Spinal cord (tissue), 10 donors: Measurements from ENCODE around the gene NLGN1. TPM values are rescaled to one million over a fixed set of nuclear protein-coding genes. Genes with fewer than 3 reads are reported as not detected.

Source experiments
- DNase-seq, 6 donors: peaks; one replicate each; pipeline versions ENCODE4 v3.0.0 to v3.0.0-alpha.2; 2013 to 2015; ENCODE audit warnings: low spot score in 6 of 6, low read depth in 4 of 6
- H3K27ac ChIP-seq: one replicate; pipeline ENCODE4 v1.5.1; 2013; ENCODE audit warnings: low read depth, low read length, control low read depth
- H3K27me3 ChIP-seq: one replicate; pipeline ENCODE4 v1.6.1; 2013; ENCODE audit warnings: low read length; ENCODE audit not compliant: control insufficient read depth, insufficient read depth
- H3K36me3 ChIP-seq: one replicate; pipeline ENCODE4 v1.6.1; 2013; ENCODE audit warnings: low read length; ENCODE audit not compliant: control insufficient read depth, insufficient read depth
- H3K4me1 ChIP-seq: one replicate; pipeline ENCODE4 v1.6.1; 2013; ENCODE audit warnings: low read length; ENCODE audit not compliant: control insufficient read depth, insufficient read depth
- H3K4me3 ChIP-seq: one replicate; pipeline ENCODE4 v1.5.1; 2013; ENCODE audit warnings: low read depth, low read length, control low read depth
- H3K9me3 ChIP-seq: one replicate; pipeline ENCODE4 v1.6.1; 2013; ENCODE audit warnings: low read length; ENCODE audit not compliant: control insufficient read depth, insufficient read depth
- WGBS: methylation state at CpG from one replicate; pipeline ENCODE4 v1.1.5; 2013; ENCODE audit warnings: missing lambda C conversion rate; ENCODE audit not compliant: insufficient coverage; 5-methylcytosine and 5-hydroxymethylcytosine counted together
- polyA plus RNA-seq, 2 donors: library from polyadenylated mRNA; unstranded; fragments of 120-200 nt; gene quantifications; one replicate each; pipeline ENCODE4 v1.2.1, GENCODE V29; 2013; ENCODE audit not compliant: insufficient read length in 2 of 2
- total RNA-seq, 2 donors: library from RNA; depleted of rRNA in 1 of 2; stranded (reverse); fragments of 120-200 nt in 1 of 2; fragments of >200 nt in 1 of 2; gene quantifications; one replicate each; pipeline versions ENCODE4 v1.2.3 to v1.2.4, GENCODE V29; 2013 to 2014
- donor health status: healthy.

NLGN1 gene
- total and polyA plus RNA-seq, 4 donors = 18.9 to 81.2 (median 40.0) TPM

DNA sequence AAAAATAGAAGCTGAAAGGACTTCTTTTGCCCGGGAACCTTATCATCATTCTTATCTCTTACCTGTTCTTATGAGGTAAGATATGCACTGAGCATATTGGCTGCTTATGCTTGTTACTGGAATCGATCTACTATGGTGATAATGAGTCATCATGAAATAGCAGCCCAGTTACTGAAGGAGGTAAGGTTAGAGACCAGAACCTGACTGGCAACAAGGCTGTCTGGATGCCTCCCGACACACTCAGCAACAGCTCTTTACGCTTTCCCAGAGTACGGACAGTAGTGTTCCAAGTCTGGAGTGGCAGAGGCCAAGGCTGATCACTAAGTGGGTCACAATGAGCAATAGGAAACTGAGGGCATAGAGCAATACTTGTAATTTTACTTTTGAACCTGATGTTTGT, 314.1 kb downstream of the NLGN1 start:
- whole genome bisulfite sequencing = 66% methylated on average over 3 of the region's 5 CpGs
- no peaks in the 10 kb centered on the region for H3K9me3 ChIP-seq

DNA sequence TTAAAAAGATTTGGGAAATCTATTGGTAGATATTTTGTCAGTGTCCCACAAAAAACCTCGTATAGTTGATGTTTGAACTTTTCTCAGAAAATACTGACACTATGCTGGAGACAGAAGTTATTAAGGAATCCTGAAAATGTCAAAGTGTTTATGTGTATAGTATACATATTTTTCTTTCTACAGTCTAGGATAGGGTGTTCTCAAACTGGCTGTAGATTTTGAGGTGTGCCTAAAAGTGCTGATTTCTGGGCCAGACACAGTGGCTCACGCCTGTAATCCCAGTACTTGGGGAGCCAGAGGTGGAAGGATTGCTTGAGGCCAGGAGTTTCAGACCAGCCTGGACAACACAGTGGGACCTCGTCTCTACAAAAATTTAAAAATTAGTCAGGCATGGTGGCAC, 322.0 kb downstream of the NLGN1 start:
- Histone ChIP-seq H3K27me3 (no peaks in the 10 kb centered on the region), H3K36me3 (no peaks in the 10 kb centered on the region), H3K4me1 (no peaks in the 10 kb centered on the region), H3K4me3 (no peak overlapping the region), H3K27ac (no peak overlapping the region), H3K9me3 (no peaks in the 10 kb centered on the region)
- no peak for DNase-seq
- WGBS = 93% methylated on average over 3 of the region's 3 CpGs

More for the DNA sequence above, 314.1 kb downstream of the NLGN1 start:
- no peaks in the 10 kb centered on the region for H3K27me3 ChIP-seq
- H3K36me3 ChIP-seq = no peaks in the 10 kb centered on the region
- no peak overlapping the region for H3K27ac ChIP-seq
- H3K4me3 ChIP-seq = no peak overlapping the region
- no peaks in the 10 kb centered on the region for H3K4me1 ChIP-seq
- DNase-seq = no peak

DNA sequence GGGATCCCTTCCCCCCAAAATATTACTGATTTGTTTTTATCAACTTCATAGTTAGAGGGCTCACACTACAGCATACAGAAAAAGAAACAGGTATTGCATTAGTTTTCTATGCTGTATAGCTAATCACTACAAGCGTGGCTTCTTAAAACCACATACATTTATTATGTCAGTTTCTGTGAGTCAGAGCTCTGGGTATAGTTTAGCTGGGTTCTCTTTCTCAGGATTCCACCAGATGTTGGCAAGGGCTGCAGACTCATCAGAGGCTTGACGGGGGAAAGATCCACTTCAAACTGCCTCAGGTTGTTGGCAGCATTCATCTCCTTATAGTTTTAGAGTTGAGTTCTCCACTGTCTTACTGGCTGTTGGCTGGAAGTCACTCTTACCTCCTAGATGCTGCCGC, 328.0 kb downstream of the NLGN1 start:
- WGBS = no CpG with 5 or more reads among the region's 3 CpGs
- no peaks in the 10 kb centered on the region for H3K27me3 ChIP-seq
- H3K9me3 ChIP-seq = no peaks in the 10 kb centered on the region
- H3K36me3 ChIP-seq = no peaks in the 10 kb centered on the region
- no peak overlapping the region for H3K4me3 ChIP-seq
- no peaks in the 10 kb centered on the region for H3K4me1 ChIP-seq
- H3K27ac ChIP-seq = no peak overlapping the region
- DNase-seq = no peak

DNA sequence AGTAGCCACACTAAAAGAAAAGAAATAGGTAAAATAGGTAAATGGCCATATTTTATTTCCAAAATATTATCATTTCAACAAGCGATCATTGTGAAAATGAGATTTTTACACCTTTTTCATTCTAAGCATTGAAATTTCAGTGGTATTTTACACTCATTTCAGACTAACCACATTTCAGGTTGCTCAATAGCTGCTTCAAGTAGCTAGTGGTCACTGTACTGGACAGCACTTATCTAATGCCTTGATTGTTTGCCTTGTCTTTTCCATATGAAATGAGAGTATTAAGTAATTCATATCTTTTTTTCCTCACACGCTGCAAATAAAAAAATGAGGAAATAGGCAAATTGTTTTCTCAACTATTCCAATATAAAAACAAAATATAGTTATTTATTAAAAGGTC, 332.8 kb downstream of the NLGN1 start:
- DNase-seq = no peak
- no peaks in the 10 kb centered on the region for H3K9me3 ChIP-seq
- no peaks in the 10 kb centered on the region for H3K36me3 ChIP-seq
- no peak overlapping the region for H3K27ac ChIP-seq
- H3K4me3 ChIP-seq = no peak overlapping the region
- WGBS = no CpG with 5 or more reads among the region's 2 CpGs
- H3K4me1 ChIP-seq = no peaks in the 10 kb centered on the region
- H3K27me3 ChIP-seq = no peaks in the 10 kb centered on the region

DNA sequence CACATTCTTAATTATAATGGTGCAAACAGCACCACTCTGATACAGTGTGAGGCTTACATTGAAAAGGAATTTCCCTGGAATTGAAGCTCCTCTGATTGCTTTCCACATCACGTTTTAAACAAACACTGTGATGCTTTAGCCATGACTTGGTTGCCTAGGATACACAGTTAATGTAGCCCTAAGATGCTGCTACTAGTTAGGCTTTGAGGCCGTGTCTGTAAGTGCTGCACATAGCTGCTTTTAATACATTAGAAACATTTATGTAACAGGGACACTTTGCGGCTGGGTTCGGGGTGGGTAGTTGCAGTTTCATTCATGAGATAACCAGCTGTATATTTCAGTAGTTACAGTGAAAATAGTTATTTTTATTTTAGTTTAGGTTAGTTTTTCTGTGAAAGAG, 334.7 kb downstream of the NLGN1 start:
- Histone ChIP-seq H3K27me3 (no peaks in the 10 kb centered on the region), H3K4me3 (no peak overlapping the region)
- DNase-seq = peak; percentile 40 to 94 (median 66)

DNA sequence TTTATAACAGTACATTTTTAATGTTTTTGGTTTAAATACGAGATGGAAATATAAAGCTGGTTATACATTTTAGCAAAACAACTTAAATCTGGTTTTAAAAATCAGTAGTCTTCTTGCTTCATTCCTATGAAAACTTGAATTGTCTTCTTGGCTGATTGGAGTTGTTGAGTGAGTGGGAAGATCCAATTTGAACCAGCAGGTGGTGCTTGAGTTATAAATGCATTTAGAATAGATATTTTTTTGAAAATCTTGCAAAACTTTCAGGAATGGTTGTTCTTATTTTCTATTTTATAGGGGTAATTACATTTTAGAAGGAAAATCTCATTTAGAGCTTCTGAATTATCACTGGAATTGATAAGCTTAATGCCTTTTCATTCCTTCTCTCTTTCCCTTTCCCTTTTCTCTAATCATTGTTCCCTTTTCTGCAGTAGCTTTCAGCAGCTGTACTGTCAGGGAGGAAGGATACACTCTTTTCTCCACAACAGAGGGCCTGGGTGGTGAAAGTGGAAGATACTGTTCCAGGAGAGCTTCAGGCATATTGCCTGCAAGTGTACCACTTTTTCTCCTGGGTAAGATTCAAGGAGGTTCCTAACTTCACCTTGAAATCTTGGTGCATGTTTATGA, 335.6 kb downstream of the NLGN1 start:
- H3K27ac ChIP-seq = no peak overlapping the region
- H3K4me3 ChIP-seq = no peak overlapping the region
- DNase-seq = peak in 5 of 6 donors; percentile 23 to 83 (median 39)
- WGBS = no CpG with 5 or more reads among the region's 1 CpG
- H3K27me3 ChIP-seq = no peaks in the 10 kb centered on the region
- H3K9me3 ChIP-seq = no peaks in the 10 kb centered on the region
- no peaks in the 10 kb centered on the region for H3K36me3 ChIP-seq
- no peaks in the 10 kb centered on the region for H3K4me1 ChIP-seq

More for the DNA sequence above, 334.7 kb downstream of the NLGN1 start:
- WGBS = 10% methylated on average over 2 of the region's 4 CpGs
- peak overlapping the region; percentile 54 for H3K27ac ChIP-seq
- H3K36me3 ChIP-seq = no peaks in the 10 kb centered on the region
- H3K9me3 ChIP-seq = no peaks in the 10 kb centered on the region
- no peaks in the 10 kb centered on the region for H3K4me1 ChIP-seq

DNA sequence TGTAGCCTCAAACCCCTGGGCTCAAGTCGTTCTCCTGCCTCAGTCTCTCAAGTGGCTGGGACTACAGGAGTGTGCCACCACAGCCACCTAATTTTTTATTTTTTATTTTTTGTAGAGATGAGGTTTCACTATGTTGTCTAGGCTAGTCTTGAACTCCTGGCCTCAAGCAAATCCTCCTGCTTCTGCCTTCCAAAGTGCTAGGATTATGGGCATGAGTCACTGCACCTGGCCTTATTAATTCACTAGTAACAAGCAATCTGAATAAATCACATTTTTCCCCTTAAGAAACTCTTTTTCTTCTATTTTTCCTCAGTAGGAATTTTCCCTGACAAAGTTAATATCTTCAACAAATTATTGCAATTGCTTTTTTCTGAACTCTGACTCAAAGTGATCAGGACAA, 336.9 kb downstream of the NLGN1 start:
- no peak overlapping the region for H3K4me3 ChIP-seq
- H3K27me3 ChIP-seq = no peaks in the 10 kb centered on the region
- H3K4me1 ChIP-seq = no peaks in the 10 kb centered on the region
- no peaks in the 10 kb centered on the region for H3K36me3 ChIP-seq
- H3K9me3 ChIP-seq = no peaks in the 10 kb centered on the region
- WGBS = no CpG with 5 or more reads among the region's 1 CpG
- no peak for DNase-seq
- no peak overlapping the region for H3K27ac ChIP-seq

DNA sequence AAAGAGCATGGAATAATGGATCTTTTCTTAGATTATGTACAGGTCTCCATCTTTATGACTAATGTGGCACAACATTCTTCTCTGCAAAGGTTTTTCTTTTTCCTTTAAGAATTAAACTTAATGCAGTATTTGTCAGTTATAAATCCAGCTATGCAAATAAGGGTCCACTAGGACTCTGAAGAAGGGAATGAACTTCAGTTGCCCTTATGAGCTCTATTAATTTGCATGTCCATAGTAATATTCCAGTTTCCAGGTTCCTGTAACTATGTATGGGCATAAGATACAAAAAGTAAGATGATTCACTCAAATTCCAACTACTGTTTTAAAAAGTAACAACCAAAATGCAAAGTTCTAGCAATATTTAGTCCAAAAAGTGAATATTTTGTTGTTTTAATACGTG, 337.4 kb downstream of the NLGN1 start:
- no peak overlapping the region for H3K27ac ChIP-seq
- no peaks in the 10 kb centered on the region for H3K4me1 ChIP-seq
- no peaks in the 10 kb centered on the region for H3K9me3 ChIP-seq
- no peaks in the 10 kb centered on the region for H3K27me3 ChIP-seq
- DNase-seq = no peak
- H3K4me3 ChIP-seq = no peak overlapping the region
- no peaks in the 10 kb centered on the region for H3K36me3 ChIP-seq
- no CpG with 5 or more reads among the region's 1 CpG for WGBS

DNA sequence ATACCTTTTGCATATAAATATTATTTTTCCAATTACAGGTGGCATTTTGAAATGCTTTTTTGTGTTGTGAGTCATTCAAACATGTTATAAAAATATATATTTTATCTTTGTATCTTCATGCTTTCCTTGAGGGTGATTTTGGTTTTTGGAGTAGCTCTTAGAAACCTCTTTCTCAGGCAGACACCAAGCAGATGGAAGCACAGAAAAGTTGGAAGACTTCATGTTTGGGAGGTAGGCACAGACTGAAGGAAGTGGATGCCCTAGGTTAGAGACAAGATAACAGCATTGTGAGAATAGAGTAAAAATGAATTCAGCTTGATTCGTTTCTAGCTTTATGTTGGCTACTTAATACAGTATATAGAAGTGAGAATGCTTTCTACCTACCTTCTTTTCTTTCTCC, 338.3 kb downstream of the NLGN1 start:
- H3K36me3 ChIP-seq = no peaks in the 10 kb centered on the region
- H3K4me1 ChIP-seq = no peaks in the 10 kb centered on the region
- H3K4me3 ChIP-seq = no peak overlapping the region
- H3K27ac ChIP-seq = no peak overlapping the region
- no CpG with 5 or more reads among the region's 1 CpG for WGBS
- peak in 1 of 6 donors; percentile 50 for DNase-seq
- H3K27me3 ChIP-seq = no peaks in the 10 kb centered on the region
- no peaks in the 10 kb centered on the region for H3K9me3 ChIP-seq

DNA sequence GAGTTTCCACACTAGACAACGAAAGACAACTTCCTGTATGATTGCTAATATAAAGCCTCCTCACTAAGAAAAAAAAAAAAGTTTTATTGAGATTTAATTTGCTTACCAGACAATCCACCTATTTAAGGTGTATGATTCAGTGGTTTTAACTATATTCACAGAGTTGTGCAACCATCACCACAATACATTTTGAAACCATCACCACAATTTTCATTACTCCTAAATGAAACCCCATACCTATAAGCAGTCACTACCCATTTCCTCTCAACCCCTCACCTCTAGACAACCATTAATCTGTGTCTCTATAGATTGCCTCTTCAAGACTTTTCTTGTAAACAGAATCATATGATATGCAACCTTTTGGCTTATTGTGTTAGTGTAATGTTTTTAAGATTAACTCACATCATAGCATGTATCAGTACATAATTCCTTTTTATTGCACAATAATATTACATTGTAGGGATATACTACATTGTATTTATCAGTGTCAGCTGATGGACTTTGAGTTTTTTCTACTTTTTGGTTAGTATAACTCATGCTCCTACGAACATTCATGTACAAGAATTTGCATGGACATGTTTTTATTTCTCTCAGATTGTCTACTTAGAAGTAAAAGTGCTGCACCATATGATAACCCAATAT, 339.7 kb downstream of the NLGN1 start:
- no peaks in the 10 kb centered on the region for H3K4me1 ChIP-seq
- no peaks in the 10 kb centered on the region for H3K9me3 ChIP-seq
- H3K4me3 ChIP-seq = no peak overlapping the region
- H3K27me3 ChIP-seq = no peaks in the 10 kb centered on the region
- no CpG with 5 or more reads among the region's 2 CpGs for WGBS
- H3K36me3 ChIP-seq = no peaks in the 10 kb centered on the region
- DNase-seq = no peak
- no peak overlapping the region for H3K27ac ChIP-seq
